ENCODE data around the gene CARHSP1.

The CARHSP1 gene

GRCh38 chr16:8866118-8866883 lies 2.5 kb downstream of the CARHSP1 start:
- H3K27ac ChIP-seq (ENCODE audit: extremely low read depth, low read depth, low read length), result no peak overlapping the region
- H3K9me3 ChIP-seq (ENCODE audit: control insufficient read depth, insufficient read depth, low read depth, low read length), result no peaks in the 10 kb centered on the region
- TF ChIP-seq ZNF121 (tag by site-specific recombination; IDR thresholded peaks at IDR 0.05) (peak; percentile 64; the same call in 1 of the 2 replicates), ZNF202 (tag by site-specific recombination; IDR thresholded peaks at IDR 0.05; ENCODE audit: borderline replicate concordance) (no peak), ZNF138 (tag by site-specific recombination; IDR thresholded peaks at IDR 0.05; ENCODE audit: borderline replicate concordance) (no peak), YY1 (tag by site-specific recombination; IDR thresholded peaks at IDR 0.05) (no peak), GLIS1 (tag by site-specific recombination; IDR thresholded peaks at IDR 0.05) (peak; percentile 28; the same call in 1 of the 2 replicates)
- CTCF ChIA-PET, result no interaction called here
- POLR2A ChIA-PET, result no interaction called here
- peaks cover 0 to 14% of the 10 kb centered on the region in 2 experiments; a peak in 2 of 3 replicates for H3K36me3 ChIP-seq (ENCODE audit: control insufficient read depth in 2 of 2, insufficient read depth in 1 of 2, low read length in 2 of 2)
- H3K4me1 ChIP-seq (ENCODE audit: control insufficient read depth, insufficient read depth, low read length), result peaks cover 11% of the 10 kb centered on the region
- H3K4me3 ChIP-seq (ENCODE audit: low read depth, low read length), result peak overlapping the region; percentile 75

GRCh38 chr16:8865145-8865882 lies 3.5 kb downstream of the CARHSP1 start:
- TF ChIP-seq ZNF37A (tag by site-specific recombination; IDR thresholded peaks at IDR 0.05), result no peak
- no peak for TF ChIP-seq ZEB2 (tag by site-specific recombination; IDR thresholded peaks at IDR 0.05)
- TF ChIP-seq ZNF571 (tag by site-specific recombination; IDR thresholded peaks at IDR 0.05), result no peak
- TF ChIP-seq ZNF777 (tag by site-specific recombination; IDR thresholded peaks at IDR 0.05; ENCODE audit: borderline replicate concordance), result no peak
- no peak for TF ChIP-seq ZNF274 (IDR thresholded peaks at IDR 0.05; ENCODE audit: low read length)
- TF ChIP-seq ZNF274 (tag by site-specific recombination; IDR thresholded peaks at IDR 0.05; ENCODE audit: borderline replicate concordance), result no peak
- no peak for TF ChIP-seq ZNF555 (tag by site-specific recombination; conservative IDR thresholded peaks at IDR 0.05)
- no peak for TF ChIP-seq PRDM10 (tag by site-specific recombination; IDR thresholded peaks at IDR 0.05)
- no peak for TF ChIP-seq ZNF658 (tag by site-specific recombination; IDR thresholded peaks at IDR 0.05)
- TF ChIP-seq ZNF324 (tag by site-specific recombination; IDR thresholded peaks at IDR 0.05), result no peak
- TF ChIP-seq ZNF239 (tag by site-specific recombination; IDR thresholded peaks at IDR 0.05), result no peak
- no peak for TF ChIP-seq SALL2 (tag by site-specific recombination; IDR thresholded peaks at IDR 0.05; ENCODE audit: borderline replicate concordance)
- no peak for TF ChIP-seq OVOL3 (tag by site-specific recombination; IDR thresholded peaks at IDR 0.05)
- TF ChIP-seq ZNF629 (tag by site-specific recombination; IDR thresholded peaks at IDR 0.05), result no peak
- no peak for TF ChIP-seq ZNF513 (tag by site-specific recombination; IDR thresholded peaks at IDR 0.05)
- no peak for TF ChIP-seq ZNF132 (tag by site-specific recombination; IDR thresholded peaks at IDR 0.05; ENCODE audit: borderline replicate concordance)
- no peak for TF ChIP-seq ZNF335 (tag by site-specific recombination; conservative IDR thresholded peaks at IDR 0.05)
- Histone ChIP-seq H3K9me3 (ENCODE audit: control insufficient read depth, insufficient read depth, low read depth, low read length) (no peaks in the 10 kb centered on the region), H3K4me3 (ENCODE audit: low read depth, low read length) (no peak overlapping the region), H3K36me3 (ENCODE audit: control insufficient read depth in 2 of 2, insufficient read depth in 1 of 2, low read length in 2 of 2) (peaks cover 0 to 17% of the 10 kb centered on the region in 2 experiments; a peak in 2 of 3 replicates), H3K4me1 (ENCODE audit: control insufficient read depth, insufficient read depth, low read length) (peaks cover 11% of the 10 kb centered on the region), H3K27ac (ENCODE audit: extremely low read depth, low read depth, low read length) (no peak overlapping the region)
- ChIA-PET CTCF (interaction anchor here (4.2 kb wide), 1 partner anchor 15 kb away, joined by 28 read pairs; no protein-coding TSS in a partner anchor), POLR2A (interaction anchor here (1.6 kb wide), 1 partner anchor 14 kb away, joined by 3 read pairs; no protein-coding TSS in a partner anchor)
